Bone marrow (tissue), 2 donors: ENCODE measurements around the gene GCK.

Experiments
- DNase-seq, 2 donors: peaks; one replicate each; lab custom pipeline; 2025; lab: John Stamatoyannopoulos, UW

Gene GCK

DNA sequence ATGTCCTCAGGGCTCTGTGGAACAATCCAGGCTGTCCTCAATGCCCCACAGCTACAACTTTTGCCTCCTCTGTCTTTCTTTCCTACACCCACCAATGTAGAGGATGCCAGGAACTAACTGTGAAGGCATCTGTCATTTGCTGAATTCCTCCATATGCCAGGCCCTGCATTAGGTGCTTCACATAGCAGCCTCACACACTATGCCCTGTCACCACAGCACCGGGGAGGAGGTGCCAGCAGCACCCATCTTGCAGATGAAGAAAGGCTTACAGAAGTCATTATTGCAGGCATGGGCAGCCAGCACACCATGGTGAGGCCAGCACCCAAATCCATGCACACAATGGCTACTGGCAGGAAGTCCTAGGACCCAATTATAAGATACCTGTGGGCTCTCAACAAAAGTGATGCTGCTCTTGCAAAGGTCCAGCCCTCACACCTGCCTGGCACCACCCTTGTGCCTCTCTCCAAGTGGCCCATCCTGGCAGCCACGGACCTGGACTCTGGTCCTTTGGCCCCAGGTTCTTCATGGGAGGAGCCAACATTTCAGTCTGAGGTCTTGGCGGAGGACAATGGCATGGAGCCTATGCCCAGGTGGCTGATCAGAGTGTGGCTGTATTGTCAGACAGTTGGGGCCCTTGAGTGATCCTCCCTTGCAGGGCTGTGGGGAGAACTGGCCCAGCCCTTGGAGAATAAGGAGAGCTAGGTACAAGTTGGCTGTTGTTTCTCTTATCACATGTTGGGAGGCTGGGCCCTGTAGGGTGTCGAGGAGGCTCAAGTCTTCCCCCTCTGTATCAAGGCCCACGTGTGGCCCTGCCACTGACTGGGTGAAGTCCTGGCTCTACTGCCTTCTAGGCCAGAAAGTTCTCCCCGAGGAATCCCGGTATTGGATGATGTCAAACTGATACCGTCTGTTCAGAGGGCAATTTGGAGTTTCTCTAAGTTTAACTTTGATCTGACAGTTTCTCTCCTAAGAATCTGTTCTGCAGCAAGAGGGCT, 33.8 kb downstream of the GCK start:
- DNase-seq: no peak

DNA sequence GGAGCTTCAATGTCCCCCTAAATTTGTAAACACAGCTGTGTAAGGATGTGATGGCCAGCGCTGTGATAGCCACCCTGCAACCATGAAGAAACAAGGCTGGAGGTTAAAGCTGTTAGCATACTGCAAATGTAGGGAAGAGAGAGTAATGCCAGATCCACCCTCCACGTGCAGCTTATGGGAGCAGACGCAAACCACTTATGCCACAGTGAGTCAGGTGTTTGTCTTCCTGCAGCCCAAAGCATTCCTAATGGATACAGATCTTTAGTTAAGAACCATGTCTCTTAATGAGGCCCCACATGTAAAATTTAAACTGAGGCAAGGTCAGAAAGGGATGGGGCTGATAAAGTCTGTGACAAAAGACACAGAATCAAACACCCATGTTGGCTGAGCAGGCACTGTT, 34.5 kb downstream of the GCK start:
- DNase-seq: no peak

GRCh38 chr7:44153948-44154335, 35.3 kb downstream of the GCK start:
- DNase-seq: no peak

DNA sequence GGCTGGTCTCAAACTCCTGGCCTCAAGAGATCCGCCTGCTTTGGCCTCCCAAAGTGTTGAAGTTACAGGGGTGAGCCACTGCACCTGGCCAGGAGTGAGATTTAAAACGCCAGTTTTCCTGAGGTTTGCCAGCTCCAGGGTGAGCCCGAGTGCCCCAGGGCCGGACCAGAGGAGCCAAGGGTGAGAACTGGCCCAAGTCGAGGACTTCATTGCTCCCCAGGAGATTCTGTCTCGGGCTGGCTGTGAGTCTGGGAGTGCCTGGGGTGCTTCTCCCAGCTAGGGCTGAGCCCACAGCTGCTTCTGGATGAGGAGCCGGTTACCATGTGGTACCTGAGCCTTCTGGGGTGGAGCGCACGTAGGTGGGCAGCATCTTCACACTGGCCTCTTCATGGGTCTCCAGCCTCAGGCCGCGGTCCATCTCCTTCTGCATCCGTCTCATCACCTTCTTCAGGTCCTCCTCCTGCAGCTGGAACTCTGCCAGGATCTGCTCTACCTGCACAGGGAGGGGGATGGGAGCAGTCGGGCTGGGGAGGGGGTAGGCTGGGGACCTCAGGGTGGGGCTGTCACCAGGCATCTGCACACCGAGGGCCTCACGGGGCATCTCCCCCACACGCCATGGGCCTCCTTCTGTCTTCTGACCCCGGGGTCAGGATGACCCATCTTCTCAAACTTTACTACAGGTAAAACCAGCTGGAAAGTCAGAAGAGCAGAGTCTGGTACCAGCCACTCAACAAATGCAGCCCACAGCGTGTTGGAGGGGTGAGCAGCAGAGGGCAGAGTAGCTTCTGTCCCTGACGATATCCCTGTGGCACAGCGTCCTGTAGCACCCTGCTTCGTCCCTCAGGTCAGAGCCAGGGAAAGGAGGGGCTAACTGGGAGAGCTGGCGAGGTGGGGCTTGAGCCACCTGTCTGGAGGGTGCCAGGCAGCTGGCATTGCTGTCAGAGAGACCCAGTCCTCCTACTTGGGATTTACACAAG, 36.0 kb downstream of the GCK start:
- no peak for DNase-seq

- no peak for DNase-seq
Measured at GRCh38 chr7:44151956-44152355, 37.3 kb downstream of the GCK start.

DNA sequence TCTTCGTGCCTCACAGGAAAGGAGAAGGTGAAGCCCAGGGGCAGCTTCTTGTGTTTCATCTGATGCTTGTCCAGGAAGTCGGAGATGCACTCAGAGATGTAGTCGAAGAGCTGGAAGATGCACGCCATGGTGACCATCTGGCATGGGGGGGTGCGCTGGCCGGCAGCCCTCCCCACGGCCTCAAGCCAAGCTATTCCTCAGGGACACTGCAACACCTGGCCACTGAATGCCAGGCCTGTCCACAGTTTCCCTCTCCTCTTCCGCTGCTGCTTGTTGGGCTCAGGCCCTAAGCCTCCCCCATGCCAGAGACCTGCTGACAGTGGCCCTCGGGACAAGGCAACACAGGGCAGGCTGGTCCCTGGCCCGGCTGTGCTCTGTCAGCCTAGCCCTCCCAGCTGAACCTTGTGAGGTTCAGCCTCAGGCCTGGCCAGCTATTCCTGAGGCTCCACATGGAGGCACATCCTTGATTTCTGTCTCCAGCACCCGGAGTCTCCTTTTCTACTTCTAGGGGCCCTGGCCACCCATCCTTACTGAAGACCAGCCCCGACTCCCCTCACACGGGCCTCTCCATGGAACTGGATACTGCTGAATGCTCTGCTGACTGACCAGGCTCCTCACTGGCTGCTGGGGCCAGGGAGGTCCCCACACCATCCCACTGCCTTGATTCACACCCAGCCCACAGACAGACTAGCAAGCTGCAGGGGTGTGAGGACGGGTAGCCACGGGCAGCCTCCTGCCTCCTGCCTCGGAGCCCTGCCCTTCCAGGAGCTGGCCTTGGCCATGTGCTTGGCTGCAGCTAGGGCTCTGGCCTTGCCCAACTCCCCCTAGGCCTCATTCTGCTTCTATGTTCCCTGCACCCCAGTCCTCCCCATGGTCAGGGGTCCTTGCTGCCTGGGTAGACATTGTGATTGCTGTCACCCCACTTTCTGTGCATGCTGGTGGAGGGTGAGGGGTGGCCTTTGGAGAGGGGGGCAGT, 38.0 kb downstream of the GCK start:
- DNase-seq: no peak

GRCh38 chr7:44150466-44150832, 38.8 kb downstream of the GCK start:
- DNase-seq: no peak

DNA sequence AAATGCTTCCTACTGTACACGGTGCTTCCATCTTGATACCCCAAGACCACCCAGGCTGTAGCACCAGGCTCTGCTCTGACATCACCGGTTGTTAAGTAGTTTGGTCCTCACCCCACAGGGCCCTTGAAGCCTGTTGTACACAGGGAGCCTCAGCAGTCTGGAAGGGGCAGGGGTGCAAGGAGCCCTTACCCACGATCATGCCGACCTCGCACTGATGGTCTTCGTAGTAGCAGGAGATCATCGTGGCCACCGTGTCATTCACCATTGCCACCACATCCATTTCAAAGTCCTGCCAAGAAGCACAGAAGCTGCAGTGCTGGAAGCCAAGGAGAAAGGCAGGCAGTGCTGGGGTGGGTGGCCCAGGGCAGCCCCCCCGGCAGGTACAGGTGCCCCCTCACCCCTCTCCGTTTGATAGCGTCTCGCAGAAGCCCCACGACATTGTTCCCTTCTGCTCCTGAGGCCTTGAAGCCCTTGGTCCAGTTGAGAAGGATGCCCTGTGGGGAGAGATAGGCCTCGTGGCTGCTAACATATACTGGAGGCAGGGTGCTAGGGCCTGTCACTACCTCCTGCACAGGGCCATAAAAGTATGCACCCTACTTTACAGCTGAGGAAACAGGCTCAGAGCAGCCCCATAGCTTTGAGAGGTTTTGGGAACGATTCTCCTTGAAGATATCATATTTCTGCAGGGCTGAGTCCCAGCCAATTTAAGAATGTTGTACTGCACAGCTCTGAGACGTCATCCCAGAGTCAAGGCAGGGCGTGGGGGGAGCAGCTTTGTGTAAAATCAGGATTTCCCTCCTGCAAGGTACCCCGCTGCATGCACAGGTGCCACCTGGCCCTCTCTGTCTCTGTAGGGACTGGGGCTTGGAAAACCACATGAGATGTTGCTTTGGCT, 39.4 kb downstream of the GCK start:
- no peak for DNase-seq

- no peak for DNase-seq
Measured at GRCh38 chr7:44148961-44149536, 40.2 kb downstream of the GCK start.

GRCh38 chr7:44148166-44148565, 41.1 kb downstream of the GCK start:
- DNase-seq: no peak

DNA sequence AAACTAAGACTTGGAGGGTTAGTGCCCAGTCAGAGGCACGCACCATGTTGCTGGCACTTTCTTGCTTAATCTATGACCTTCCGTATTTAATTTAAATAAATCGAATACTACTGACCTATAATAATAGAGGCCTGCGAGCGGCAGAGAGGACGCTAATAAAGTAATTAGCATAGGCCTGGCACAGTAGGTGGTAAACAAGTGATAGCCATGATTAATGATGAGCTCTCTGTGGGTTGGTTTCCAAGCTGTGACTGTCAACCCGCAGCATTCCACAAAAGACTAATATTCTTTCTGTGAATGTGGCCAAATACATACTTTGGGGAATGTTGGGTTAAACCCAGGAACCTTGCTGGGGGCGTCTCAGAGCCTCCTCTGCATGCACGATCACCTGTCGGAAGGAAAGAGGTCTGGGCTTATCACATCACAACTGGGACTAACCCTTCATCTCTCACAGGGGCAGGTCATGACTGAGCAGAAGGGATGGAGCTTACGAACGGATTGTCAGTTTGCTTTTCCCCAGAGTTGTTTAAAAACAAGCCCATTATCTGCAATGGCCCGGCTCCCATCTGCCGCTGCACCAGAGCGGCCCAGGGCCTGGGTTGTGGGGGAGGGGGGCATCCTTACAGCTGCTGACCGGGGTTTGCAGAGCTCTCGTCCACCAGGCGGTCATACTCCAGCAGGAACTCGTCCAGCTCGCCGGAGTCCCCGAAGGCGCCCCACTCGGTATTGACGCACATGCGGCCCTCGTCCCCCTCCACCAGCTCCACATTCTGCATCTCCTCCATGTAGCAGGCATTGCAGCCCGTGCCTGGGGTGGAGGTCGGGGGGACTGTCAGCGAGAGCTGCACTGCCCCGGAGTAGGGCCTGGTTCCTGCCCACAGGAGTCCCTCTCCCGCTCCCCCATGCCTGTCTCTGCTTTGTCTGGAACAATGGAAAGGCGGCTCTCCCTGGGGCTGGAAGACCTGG, 41.9 kb downstream of the GCK start:
- no peak for DNase-seq

GRCh38 chr7:44145969-44146911, 43.0 kb downstream of the GCK start:
- peak in 1 of 2 donors; percentile 17 for DNase-seq

DNA sequence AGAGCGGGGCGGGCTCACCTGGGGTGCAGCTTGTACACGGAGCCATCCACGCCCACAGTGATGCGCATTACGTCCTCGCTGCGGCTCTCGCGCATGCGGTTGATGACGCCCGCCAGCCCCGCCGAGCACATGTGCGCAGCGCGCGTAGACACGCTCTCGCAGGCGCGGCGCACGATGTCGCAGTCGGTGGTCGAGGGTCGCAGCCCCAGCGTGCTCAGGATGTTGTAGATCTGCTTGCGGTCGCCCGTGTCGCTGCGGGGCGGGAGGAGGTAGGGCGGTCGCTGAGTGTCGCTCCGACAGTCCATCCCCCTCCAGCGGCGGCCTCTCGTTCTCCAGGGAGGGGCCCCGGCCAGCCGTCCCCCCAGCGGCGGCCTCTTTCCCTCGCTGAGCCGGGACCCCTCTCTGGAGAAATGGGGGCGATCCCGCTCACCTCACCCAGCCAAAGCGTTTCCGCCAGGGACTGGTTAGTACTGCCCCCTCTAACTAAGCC, 43.7 kb downstream of the GCK start:
- DNase-seq: no peak

- DNase-seq: no peak
Measured at GRCh38 chr7:44144968-44145478, 44.2 kb downstream of the GCK start.

DNA sequence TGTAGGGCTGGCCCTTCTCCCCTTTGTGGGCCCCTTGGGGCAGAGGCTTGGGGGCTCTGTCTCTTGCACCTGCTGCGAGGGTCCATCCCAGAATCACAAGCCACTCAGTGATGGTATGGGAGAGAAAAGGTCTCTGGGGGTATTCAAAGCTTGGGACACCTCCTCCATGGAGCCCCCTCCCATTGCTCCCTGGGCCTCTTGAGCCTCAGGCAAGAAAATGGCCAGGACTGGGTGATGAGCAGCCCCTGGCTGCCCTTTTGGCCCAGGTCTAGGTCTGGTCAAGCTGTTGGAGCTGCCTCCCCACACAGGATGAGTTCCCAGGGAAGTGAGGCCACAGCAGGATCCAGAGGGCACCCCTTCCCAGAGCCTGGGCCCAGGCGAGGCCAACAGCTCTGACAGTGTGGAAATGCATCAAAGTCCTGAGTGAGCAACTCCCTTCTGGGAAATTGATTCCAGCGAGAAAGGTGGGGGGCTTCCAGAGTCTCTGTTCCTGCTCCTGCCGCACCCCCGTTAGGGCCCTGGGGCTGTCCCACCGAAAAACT, 44.7 kb downstream of the GCK start:
- no peak for DNase-seq

DNA sequence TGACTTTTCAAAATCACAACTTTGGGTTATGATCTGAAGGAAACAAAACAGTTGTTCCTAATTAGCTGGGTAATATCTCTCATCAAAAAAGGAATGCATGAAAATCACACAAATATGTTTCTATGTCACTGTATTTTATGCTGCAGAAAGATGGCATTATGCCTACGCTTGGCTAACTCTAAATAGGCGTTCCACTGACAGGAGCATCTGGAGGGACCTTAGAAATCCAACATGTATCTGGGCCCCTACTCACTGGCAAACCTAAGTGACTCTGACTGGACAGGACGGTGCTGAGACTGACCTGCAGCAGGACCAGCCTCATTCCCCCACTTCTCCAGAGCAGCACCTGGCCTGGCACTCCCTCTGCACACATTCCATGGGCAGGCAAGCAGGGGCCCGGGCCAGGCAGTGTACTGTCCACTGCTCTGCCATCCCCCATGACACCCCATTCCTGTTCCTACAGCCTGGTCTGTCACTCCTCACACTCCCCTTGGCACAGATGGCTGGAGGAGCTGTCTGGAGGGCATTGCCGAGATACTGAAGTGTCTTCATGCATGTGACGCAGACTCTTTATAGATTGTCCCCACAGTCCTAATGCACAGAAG, 45.5 kb downstream of the GCK start:
- no peak for DNase-seq

GRCh38 chr7:44142028-44142427, 47.2 kb downstream of the GCK start:
- no peak for DNase-seq
